Psoas muscle (tissue), 8 donors: Measurements from ENCODE around the gene FBXW4. TPM values are rescaled to one million over a fixed set of nuclear protein-coding genes. Genes with fewer than 3 reads are reported as not detected.

Experiments
- ATAC-seq, 4 donors: fragments of 200-7000 bp; cut with Tn5 transposase; one replicate each; pipeline ENCODE4 v1.9.1; 2020; ENCODE audit warnings: moderate library complexity in 3 of 4, mild to moderate bottlenecking in 2 of 4
- DNase-seq, 2 donors: peaks; one replicate each; pipeline ENCODE4 v3.0.0-alpha.2; 2020
- H3K27ac ChIP-seq: fragments of 200-600 bp; one replicate; pipeline ENCODE4 v1.8.0; 2022
- H3K27me3 ChIP-seq, 3 donors: fragments of 200-600 bp in 1 of 3; one replicate each; pipeline versions ENCODE4 v1.6.1 to v1.8.0; 2013 to 2022; ENCODE audit warnings: low read length in 2 of 3, mild to moderate bottlenecking in 2 of 3, moderate library complexity in 1 of 3; ENCODE audit not compliant: insufficient read depth in 3 of 3
- H3K36me3 ChIP-seq, 2 donors: fragments of 200-600 bp in 1 of 2; one replicate each; pipeline versions ENCODE4 v1.6.1 to v1.8.0; 2013 to 2022; ENCODE audit warnings: low read depth in 1 of 2, mild to moderate bottlenecking in 1 of 2, moderate library complexity in 1 of 2; ENCODE audit not compliant: insufficient read depth in 1 of 2
- H3K4me1 ChIP-seq: fragments of 200-600 bp; one replicate; pipeline ENCODE4 v1.8.0; 2022
- H3K4me3 ChIP-seq: fragments of 200-600 bp; one replicate; pipeline ENCODE4 v1.8.0; 2022; ENCODE audit warnings: mild to moderate bottlenecking
- H3K9me3 ChIP-seq: fragments of 200-600 bp; one replicate; pipeline ENCODE4 v1.8.0; 2022
- CTCF ChIP-seq: fragments of 200-600 bp; IDR thresholded peaks from one replicate; pipeline ENCODE4 v1.8.0; 2022; ENCODE audit warnings: antibody characterized with exemption
- WGBS, 3 donors: extraction: QIAGEN DNeasy Blood & Tissue Kit; methylation state at CpG; one replicate each; pipeline versions ENCODE4 v1.1.6 to v1.1.7; 2013; 5-methylcytosine and 5-hydroxymethylcytosine counted together
- intact Hi-C, 2 donors: fragments of 100-400 bp; cut with DNase I; formaldehyde crosslinking; loops; one replicate each; pipeline versions ENCODE4 v1.11.0 to v1.14.2; 2022
- polyA plus RNA-seq, 3 donors: library from polyadenylated mRNA; stranded (reverse); fragments of 200-250 nt; gene quantifications; one replicate each; pipeline ENCODE4 v1.2.3, GENCODE V29; 2013
- total RNA-seq, 4 donors: library from RNA; stranded (reverse); fragmentation: NEBNext Ultra II Directional in 2 of 4; extraction: Animal tissue kit (Norgen Biotek cat#: 25700) in 2 of 4; gene quantifications; one replicate each; pipeline versions ENCODE4 v1.2.1 to v1.2.4, GENCODE V29; 2021 to 2023
- donor health status: healthy with polysubstance abuse.
- donor health status: DM: no; HTN: no; CAD: no; lungs with moderate emphysema.
- donor health status: Bipolar disorder and iron deficiency.
- donor health status: healthy.
- donor health status: DM: yes; HTN: yes; CAD: no.
- donor health status: DM: no; HTN: no; CAD: no.
- donor health status: DM: no; HTN: no; CAD: no.
- donor health status: DM: yes; HTN: yes; CAD: no.

The FBXW4 gene
- total and polyA plus RNA-seq, 7 donors = 15.5 to 100 (median 69.0) TPM

DNA sequence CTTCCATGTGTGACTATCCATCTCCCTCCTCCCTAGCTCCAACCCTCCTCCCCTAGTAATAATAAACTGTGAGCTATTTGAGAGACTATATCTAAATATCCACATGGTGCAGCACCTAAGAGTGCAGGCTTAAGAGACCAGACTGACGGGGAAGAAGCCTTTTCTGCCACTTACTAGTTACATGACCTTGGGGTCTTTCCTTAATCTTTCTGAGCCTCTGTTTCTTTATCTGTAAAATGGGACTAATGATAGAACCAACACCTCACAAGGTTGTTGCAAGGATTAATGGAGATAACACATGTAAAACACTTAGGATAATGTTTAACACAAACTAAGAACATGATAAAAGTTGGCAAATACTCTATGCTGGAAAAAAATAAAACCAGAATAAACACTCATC, 37.1 kb upstream of the FBXW4 start:
- Histone ChIP-seq H3K4me3 (no peak overlapping the region), H3K27me3 (peaks cover 0 to 5% (median 0%) of the 10 kb centered on the region in 3 donors), H3K27ac (no peak overlapping the region), H3K36me3 (no peaks in the 10 kb centered on the region), H3K9me3 (no peaks in the 10 kb centered on the region), H3K4me1 (no peaks in the 10 kb centered on the region)
- ATAC-seq (no peak), DNase-seq (no peak)
- no peak for TF ChIP-seq CTCF
- WGBS, 3 donors = 56 to 72% (median 68%) methylated on average over 1 of the region's 1 CpG
- intact Hi-C loops = no loop called here

GRCh38 chr10:101726115-101726387, 31.1 kb upstream of the FBXW4 start:
- H3K4me3 ChIP-seq = no peak overlapping the region
- no peaks in the 10 kb centered on the region for H3K27me3 ChIP-seq
- ATAC-seq (no peak), DNase-seq (no peak)
- TF ChIP-seq CTCF = no peak
- H3K36me3 ChIP-seq = no peaks in the 10 kb centered on the region
- H3K4me1 ChIP-seq = no peaks in the 10 kb centered on the region
- no peaks in the 10 kb centered on the region for H3K9me3 ChIP-seq
- 68 to 74% (median 71%) methylated on average over 2 of the region's 2 CpGs for WGBS, 3 donors
- no peak overlapping the region for H3K27ac ChIP-seq
- intact Hi-C loops = no loop called here

GRCh38 chr10:101725296-101726114, 30.5 kb upstream of the FBXW4 start:
- TF ChIP-seq CTCF = no peak
- intact Hi-C loops = no loop called here
- Histone ChIP-seq H3K36me3 (no peaks in the 10 kb centered on the region), H3K27ac (no peak overlapping the region), H3K27me3 (no peaks in the 10 kb centered on the region), H3K4me3 (no peak overlapping the region), H3K4me1 (no peaks in the 10 kb centered on the region), H3K9me3 (no peaks in the 10 kb centered on the region)
- DNase-seq (no peak), ATAC-seq (no peak)
- WGBS, 3 donors = 64 to 65% (median 65%) methylated on average over 8 of the region's 8 CpGs

DNA sequence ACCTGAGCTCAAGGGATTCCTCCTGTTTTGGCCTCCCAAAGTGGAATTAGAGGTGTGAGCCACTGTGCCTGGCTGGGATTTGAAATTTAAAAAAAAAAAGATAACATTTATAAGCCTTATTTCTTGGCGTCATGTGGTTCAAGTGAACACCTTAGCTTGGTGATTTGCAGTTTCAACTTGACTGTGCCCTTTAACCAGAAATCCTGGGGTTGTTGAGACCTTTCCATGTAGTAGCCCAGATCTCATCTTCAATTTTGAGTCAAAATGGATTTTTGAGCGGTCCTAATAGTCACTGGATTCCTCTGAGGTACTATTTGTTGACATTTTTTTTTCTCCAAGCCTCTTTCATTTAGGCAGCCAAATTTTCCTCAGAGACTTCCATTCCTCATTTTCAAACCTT, 29.5 kb upstream of the FBXW4 start:
- no peaks in the 10 kb centered on the region for H3K27me3 ChIP-seq
- TF ChIP-seq CTCF = no peak
- ATAC-seq (no peak), DNase-seq (no peak)
- H3K9me3 ChIP-seq = no peaks in the 10 kb centered on the region
- H3K4me1 ChIP-seq = no peaks in the 10 kb centered on the region
- H3K36me3 ChIP-seq = no peaks in the 10 kb centered on the region
- intact Hi-C loops = no loop called here
- 78 to 90% (median 87%) methylated on average over 2 of the region's 2 CpGs for WGBS, 3 donors
- no peak overlapping the region for H3K4me3 ChIP-seq
- no peak overlapping the region for H3K27ac ChIP-seq

GRCh38 chr10:101723176-101723575, 28.2 kb upstream of the FBXW4 start:
- no peak for ATAC-seq
- intact Hi-C loops = no loop called here

More at GRCh38 chr10:101723176-101723575, 28.2 kb upstream of the FBXW4 start:
- Histone ChIP-seq H3K4me1 (no peaks in the 10 kb centered on the region), H3K27me3 (no peaks in the 10 kb centered on the region), H3K4me3 (no peak overlapping the region), H3K27ac (no peak overlapping the region), H3K9me3 (no peaks in the 10 kb centered on the region), H3K36me3 (no peaks in the 10 kb centered on the region)
- WGBS, 3 donors = 97 to 100% (median 98%) methylated on average over 3 of the region's 3 CpGs
- DNase-seq = no peak
- TF ChIP-seq CTCF = no peak
